WERI-Rb-1 (cell line): ENCODE measurements around the gene SH3PXD2A.

Experiments used
- DNase-seq: peaks from one replicate; pipeline ENCODE4 v3.0.0-alpha.2; 2020
- H3K27ac ChIP-seq: fragments of 250-450 bp; sonication (Bioruptor Pico); 2 replicates; pipeline ENCODE4 v1.5.1; 2020; ENCODE audit warnings: mild to moderate bottlenecking, moderate library complexity
- H3K27me3 ChIP-seq: fragments of 250-450 bp; sonication (Bioruptor Pico); 2 replicates; pipeline ENCODE4 v1.5.1; 2021; ENCODE audit warnings: mild to moderate bottlenecking, low read depth, moderate library complexity; ENCODE audit not compliant: insufficient read depth, severe bottlenecking
- H3K36me3 ChIP-seq: fragments of 250-450 bp; sonication (Bioruptor Pico); 2 replicates; pipeline ENCODE4 v1.5.1; 2020; ENCODE audit warnings: mild to moderate bottlenecking, moderate library complexity
- H3K4me3 ChIP-seq: 2 replicates; pipeline ENCODE4 v1.5.1; 2011; ENCODE audit warnings: low read depth, mild to moderate bottlenecking, control low read depth, low read length
- H3K9me3 ChIP-seq: fragments of 250-450 bp; sonication (Bioruptor Pico); 2 replicates; pipeline ENCODE4 v1.5.1; 2021; ENCODE audit warnings: mild to moderate bottlenecking, moderate library complexity; ENCODE audit not compliant: severe bottlenecking
- TF ChIP-seq, protein P1 (sequence below): IDR thresholded peaks from 2 replicates; pipeline ENCODE4 v1.5.1; 2011; ENCODE audit warnings: low read depth, mild to moderate bottlenecking, control low read depth, inconsistent platforms, low read length

Gene SH3PXD2A

DNA sequence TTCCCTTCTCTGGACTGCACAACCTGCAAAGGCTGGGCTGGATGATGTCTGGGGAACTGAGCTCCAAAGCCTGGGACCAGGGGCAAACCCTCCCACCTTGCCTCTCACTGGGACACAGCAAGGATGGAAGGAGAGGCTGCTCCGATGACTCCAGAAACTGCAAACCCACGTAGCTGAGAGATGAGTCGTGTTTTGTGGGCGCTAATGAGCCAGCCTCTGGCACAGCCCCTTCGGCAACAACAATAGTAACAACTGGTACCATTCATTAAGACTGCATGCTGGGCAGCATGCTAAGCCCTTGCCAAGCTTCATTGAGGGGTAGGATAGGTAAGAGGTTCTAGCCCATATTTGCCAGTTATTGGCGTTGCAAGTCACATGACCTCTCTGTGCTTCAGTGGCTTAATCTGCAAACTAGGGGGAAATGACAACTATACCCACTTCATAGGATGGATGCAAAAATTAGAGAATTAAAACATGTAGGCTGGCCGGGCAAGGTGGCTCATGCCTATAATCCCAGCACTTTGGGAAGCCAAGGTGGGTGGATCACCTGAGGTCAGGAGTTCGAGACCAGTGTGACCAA is 145.9 kb downstream of the SH3PXD2A start:
- Histone ChIP-seq H3K27me3 (no peaks in the 10 kb centered on the region), H3K27ac (no peak overlapping the region), H3K4me3 (no peak overlapping the region), H3K36me3 (no peaks in the 10 kb centered on the region), H3K9me3 (no peaks in the 10 kb centered on the region)
- TF ChIP-seq, protein P1, sequence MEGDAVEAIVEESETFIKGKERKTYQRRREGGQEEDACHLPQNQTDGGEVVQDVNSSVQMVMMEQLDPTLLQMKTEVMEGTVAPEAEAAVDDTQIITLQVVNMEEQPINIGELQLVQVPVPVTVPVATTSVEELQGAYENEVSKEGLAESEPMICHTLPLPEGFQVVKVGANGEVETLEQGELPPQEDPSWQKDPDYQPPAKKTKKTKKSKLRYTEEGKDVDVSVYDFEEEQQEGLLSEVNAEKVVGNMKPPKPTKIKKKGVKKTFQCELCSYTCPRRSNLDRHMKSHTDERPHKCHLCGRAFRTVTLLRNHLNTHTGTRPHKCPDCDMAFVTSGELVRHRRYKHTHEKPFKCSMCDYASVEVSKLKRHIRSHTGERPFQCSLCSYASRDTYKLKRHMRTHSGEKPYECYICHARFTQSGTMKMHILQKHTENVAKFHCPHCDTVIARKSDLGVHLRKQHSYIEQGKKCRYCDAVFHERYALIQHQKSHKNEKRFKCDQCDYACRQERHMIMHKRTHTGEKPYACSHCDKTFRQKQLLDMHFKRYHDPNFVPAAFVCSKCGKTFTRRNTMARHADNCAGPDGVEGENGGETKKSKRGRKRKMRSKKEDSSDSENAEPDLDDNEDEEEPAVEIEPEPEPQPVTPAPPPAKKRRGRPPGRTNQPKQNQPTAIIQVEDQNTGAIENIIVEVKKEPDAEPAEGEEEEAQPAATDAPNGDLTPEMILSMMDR, result no peak
- no peak for DNase-seq

DNA sequence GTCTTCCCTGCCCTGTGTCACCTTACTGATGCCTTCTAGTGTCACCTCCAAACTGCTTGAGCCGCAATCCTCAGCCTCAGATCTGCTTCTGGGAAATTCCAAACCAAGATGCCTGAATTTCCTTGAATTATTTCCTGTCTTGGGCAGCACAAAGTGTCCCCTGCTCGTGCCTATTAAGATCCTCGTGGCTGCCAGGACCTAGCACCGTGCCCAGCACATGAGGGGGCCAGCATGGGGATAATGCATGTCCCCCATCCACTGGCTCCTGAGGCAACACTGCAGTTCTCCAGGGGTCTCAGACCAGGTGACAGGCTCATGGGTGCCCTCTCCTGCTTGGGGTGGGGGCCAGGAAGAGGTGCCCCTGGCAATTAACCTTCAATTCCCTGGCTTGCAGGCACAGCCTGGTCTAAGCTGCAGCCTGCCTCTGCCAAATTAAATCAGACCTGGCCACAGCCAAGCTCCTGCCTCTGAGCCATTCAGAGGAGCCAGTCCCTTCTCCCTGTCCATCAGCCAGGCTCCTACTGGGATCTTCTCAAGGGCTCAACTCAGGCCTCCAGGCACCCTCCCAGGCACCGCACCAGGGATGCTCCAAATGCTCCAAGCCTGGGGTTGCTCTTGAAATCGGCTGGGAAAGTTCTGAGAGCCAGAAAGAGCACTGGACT is 146.6 kb downstream of the SH3PXD2A start:
- no peak for DNase-seq
- Histone ChIP-seq H3K4me3 (no peak overlapping the region), H3K9me3 (no peaks in the 10 kb centered on the region), H3K36me3 (no peaks in the 10 kb centered on the region), H3K27ac (no peak overlapping the region), H3K27me3 (no peaks in the 10 kb centered on the region)
- TF ChIP-seq, protein P1, result no peak

DNA sequence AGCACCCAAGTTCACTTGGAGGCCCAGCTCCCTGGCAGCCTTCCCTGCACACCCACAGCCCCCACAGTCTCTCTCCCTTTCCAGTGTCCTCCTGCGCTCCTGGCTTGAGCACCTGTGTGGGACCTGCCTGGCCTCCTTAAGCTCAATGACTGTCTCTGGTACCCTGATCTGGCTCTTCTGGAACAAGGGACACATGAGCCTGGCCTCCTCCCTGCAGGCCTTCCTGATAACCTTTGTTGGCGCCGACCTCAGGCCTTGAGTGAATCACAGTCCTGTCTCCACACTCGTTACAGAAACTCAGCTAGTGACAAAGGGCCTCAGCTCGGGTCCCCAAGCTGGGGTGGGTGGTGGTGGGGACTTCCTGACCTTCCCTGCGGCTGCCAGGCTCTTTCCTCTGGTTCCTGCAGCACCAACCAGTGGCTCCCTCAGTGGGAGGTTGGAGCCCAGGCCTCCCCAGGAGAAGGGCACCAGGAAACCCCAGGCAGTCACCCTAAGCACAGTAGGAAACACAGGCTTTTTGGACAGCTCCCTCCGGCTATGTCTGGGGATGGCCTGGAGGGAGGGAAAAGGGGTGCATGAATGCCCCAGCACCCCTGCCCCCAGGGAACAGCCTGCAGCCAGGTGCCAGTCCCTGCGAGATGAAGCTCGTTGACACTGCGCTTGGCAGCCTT is 147.3 kb downstream of the SH3PXD2A start:
- no peak for DNase-seq
- TF ChIP-seq, protein P1, result no peak
- no peaks in the 10 kb centered on the region for H3K27me3 ChIP-seq
- H3K36me3 ChIP-seq, result no peaks in the 10 kb centered on the region
- H3K4me3 ChIP-seq, result no peak overlapping the region
- no peaks in the 10 kb centered on the region for H3K9me3 ChIP-seq
- no peak overlapping the region for H3K27ac ChIP-seq

DNA sequence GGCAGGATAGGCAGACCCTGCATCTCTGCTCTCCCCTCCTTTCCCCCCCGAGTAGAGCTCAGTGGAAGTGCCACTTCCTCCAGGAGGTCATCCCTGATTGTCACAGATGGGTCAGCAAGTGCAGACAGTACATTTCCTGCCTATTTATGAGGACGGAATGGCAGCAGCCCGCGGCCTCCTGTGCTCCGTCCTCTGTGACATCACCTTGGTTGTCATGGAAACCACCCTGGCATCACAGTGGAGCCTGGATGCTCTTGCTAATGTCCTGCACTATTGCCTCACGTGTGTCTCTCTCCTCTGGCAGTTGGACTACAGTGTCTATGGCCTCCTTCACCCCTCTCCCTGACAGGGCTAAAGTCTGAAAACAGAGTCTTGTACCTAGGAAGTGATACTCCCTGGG is 148.6 kb downstream of the SH3PXD2A start:
- Histone ChIP-seq H3K27ac (no peak overlapping the region), H3K9me3 (no peaks in the 10 kb centered on the region), H3K4me3 (no peak overlapping the region), H3K36me3 (no peaks in the 10 kb centered on the region), H3K27me3 (no peaks in the 10 kb centered on the region)
- DNase-seq, result no peak
- TF ChIP-seq, protein P1, result no peak

DNA sequence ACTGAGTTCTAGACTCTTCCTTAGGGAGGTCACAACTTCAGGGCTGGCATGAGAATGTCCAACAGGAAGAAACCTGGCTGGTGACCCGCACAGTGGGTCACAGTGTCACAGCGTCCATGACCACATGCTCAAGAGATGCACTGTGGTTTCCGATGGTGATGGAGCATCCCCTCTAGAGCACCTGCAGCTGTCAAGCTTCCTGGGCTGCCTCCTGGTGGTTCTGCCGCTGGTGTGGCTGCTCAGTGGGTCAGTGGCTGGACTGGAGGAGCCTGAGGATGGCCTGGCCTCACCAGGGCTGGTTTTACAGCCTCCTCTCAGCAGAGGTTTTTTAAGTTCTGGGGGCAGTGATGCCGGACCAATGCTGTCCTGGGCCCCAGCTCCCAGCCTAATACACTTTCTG is 149.3 kb downstream of the SH3PXD2A start:
- DNase-seq, result no peak
- H3K27ac ChIP-seq, result no peak overlapping the region
- no peaks in the 10 kb centered on the region for H3K36me3 ChIP-seq
- H3K27me3 ChIP-seq, result no peaks in the 10 kb centered on the region
- H3K4me3 ChIP-seq, result no peak overlapping the region
- TF ChIP-seq, protein P1, result peak; percentile 25; the same call in 1 of the 2 replicates
- no peaks in the 10 kb centered on the region for H3K9me3 ChIP-seq
